IMR-90 (cell line): Measurements from ENCODE around the gene CPSF2. TPM values are rescaled to one million over a fixed set of nuclear protein-coding genes. Genes with fewer than 3 reads are reported as not detected.

Experiments used
- ATAC-seq: fragments of 200-7000 bp; cut with Tn5 transposase; 2 replicates; pipeline ENCODE4 v1.9.1; 2020; ENCODE audit warnings: low read depth, mild to moderate bottlenecking, moderate library complexity
- BruUV-seq: library from RNA; stranded (reverse); fragments of 400-500 nt; replicated peaks from 2 replicates; lab custom pipeline; 2021; lab: Mats Ljungman, UMichigan
- CTCF ChIA-PET: fragments of 300-600 bp; formaldehyde crosslinking; extraction: SDS; loops from one replicate; lab custom pipeline; 2021; ENCODE audit warnings: antibody characterized with exemption; lab: Yijun Ruan, JAX
- POLR2A ChIA-PET: fragments of 300-600 bp; sonication (Branson Sonifier 250); formaldehyde crosslinking; loops from one replicate; lab custom pipeline; 2022; ENCODE audit warnings: antibody characterized with exemption; ENCODE audit not compliant: unreplicated experiment; lab: Charles Lee
- DNase-seq: peaks from one replicate; pipeline ENCODE4 v3.0.0; 2013
- H2AFZ ChIP-seq: replicated peaks from 2 replicates; pipeline ENCODE3; 2013; ENCODE audit warnings: low read length, mild to moderate bottlenecking; ENCODE audit not compliant: poor library complexity
- H2AK5ac ChIP-seq: 2 replicates; pipeline ENCODE4 v1.6.1; 2013; ENCODE audit warnings: low read depth, low read length, inconsistent platforms
- H2AK9ac ChIP-seq: replicated peaks from 2 replicates; pipeline ENCODE3; 2013; ENCODE audit warnings: mild to moderate bottlenecking, low read depth, low read length, moderate library complexity; ENCODE audit not compliant: poor library complexity
- H2BK120ac ChIP-seq: 2 replicates; pipeline ENCODE4 v1.6.1; 2013; ENCODE audit warnings: low read depth, low read length, inconsistent platforms
- H2BK15ac ChIP-seq: 3 replicates; pipeline ENCODE4 v1.6.1; 2013; ENCODE audit warnings: low read depth, low read length, inconsistent platforms
- H2BK20ac ChIP-seq: 2 replicates; pipeline ENCODE4 v1.6.1; 2013; ENCODE audit warnings: low read depth, mild to moderate bottlenecking, inconsistent platforms, low read length, moderate library complexity
- H2BK5ac ChIP-seq: 2 replicates; pipeline ENCODE4 v1.6.1; 2013; ENCODE audit warnings: mild to moderate bottlenecking, low read depth, low read length, inconsistent platforms; ENCODE audit not compliant: poor library complexity, severe bottlenecking
- H3K14ac ChIP-seq: replicated peaks from 2 replicates; pipeline ENCODE4 v1.6.1; 2013; ENCODE audit warnings: low read depth, low read length, inconsistent platforms
- H3K18ac ChIP-seq: 2 replicates; pipeline ENCODE4 v1.6.1; 2013; ENCODE audit warnings: low read depth, low read length, control low read depth
- H3K23ac ChIP-seq: 2 replicates; pipeline ENCODE4 v1.6.1; 2013; ENCODE audit warnings: low read depth, low read length, inconsistent platforms
- H3K27ac ChIP-seq: 2 replicates; pipeline ENCODE4 v1.5.1; 2013; ENCODE audit warnings: mild to moderate bottlenecking, control low read depth, low read length; ENCODE audit not compliant: insufficient read depth
- H3K27me3 ChIP-seq: 2 replicates; pipeline ENCODE4 v1.6.1; 2013; ENCODE audit warnings: low read length; ENCODE audit not compliant: control insufficient read depth, insufficient read depth
- H3K36me3 ChIP-seq: 2 replicates; pipeline ENCODE4 v1.6.1; 2013; ENCODE audit warnings: low read length, mixed read lengths; ENCODE audit not compliant: control insufficient read depth, insufficient read depth
- H3K4ac ChIP-seq: 2 replicates; pipeline ENCODE4 v1.6.1; 2013; ENCODE audit warnings: low read depth, low read length, inconsistent platforms
- H3K4me1 ChIP-seq: 2 replicates; pipeline ENCODE4 v1.6.1; 2013; ENCODE audit warnings: low read length, mixed read lengths; ENCODE audit not compliant: control insufficient read depth, insufficient read depth
- H3K4me2 ChIP-seq: 2 replicates; pipeline ENCODE4 v1.6.1; 2013; ENCODE audit warnings: low read depth, mild to moderate bottlenecking, control low read depth, low read length, moderate library complexity
- H3K4me3 ChIP-seq: 2 replicates; pipeline ENCODE4 v1.5.1; 2013; ENCODE audit warnings: low read depth, mild to moderate bottlenecking, control low read depth, low read length, moderate library complexity; ENCODE audit not compliant: insufficient read depth
- H3K56ac ChIP-seq: 2 replicates; pipeline ENCODE4 v1.6.1; 2013; ENCODE audit warnings: low read length, inconsistent platforms; ENCODE audit not compliant: insufficient read depth; ENCODE audit errors: extremely low read depth
- H3K79me1 ChIP-seq, 2 experiments: 2 replicates each; pipeline ENCODE4 v1.6.1; 2013; ENCODE audit warnings: low read length in 2 of 2, inconsistent platforms in 1 of 2, low read depth in 1 of 2
- H3K9ac ChIP-seq: 2 replicates; pipeline ENCODE4 v1.6.1; 2013; ENCODE audit warnings: low read depth, low read length, control low read depth
- H3K9me1 ChIP-seq: 2 replicates; pipeline ENCODE4 v1.6.1; 2013; ENCODE audit warnings: low read length, inconsistent platforms; ENCODE audit not compliant: insufficient read depth
- H3K9me3 ChIP-seq: 2 replicates; pipeline ENCODE4 v1.6.1; 2013; ENCODE audit warnings: low read length; ENCODE audit not compliant: control insufficient read depth, insufficient read depth
- H4K20me1 ChIP-seq: 2 replicates; pipeline ENCODE4 v1.6.1; 2013; ENCODE audit warnings: low read length, inconsistent platforms; ENCODE audit not compliant: insufficient read depth
- H4K5ac ChIP-seq: 2 replicates; pipeline ENCODE4 v1.6.1; 2013; ENCODE audit warnings: mild to moderate bottlenecking, low read depth, low read length, control low read depth
- H4K8ac ChIP-seq, 2 experiments: 2 replicates each; pipeline ENCODE4 v1.6.1; 2013; ENCODE audit warnings: low read depth in 2 of 2, low read length in 2 of 2, control low read depth in 1 of 2, inconsistent platforms in 1 of 2
- H4K91ac ChIP-seq: 2 replicates; pipeline ENCODE4 v1.6.1; 2013; ENCODE audit warnings: low read depth, low read length, inconsistent platforms; ENCODE audit not compliant: insufficient read depth
- BHLHE40 ChIP-seq: fragments of 150-350 bp; IDR thresholded peaks from 2 replicates; pipeline ENCODE4 v1.6.1; 2016; ENCODE audit warnings: mild to moderate bottlenecking, low read depth, low read length
- NFE2L2 ChIP-seq: fragments of 150-350 bp; IDR thresholded peaks from 2 replicates; pipeline ENCODE4 v1.6.1; 2016; ENCODE audit warnings: low read depth, mild to moderate bottlenecking, low read length
- RAD21 ChIP-seq: IDR thresholded peaks from 2 replicates; pipeline ENCODE4 v1.6.1; 2012; ENCODE audit warnings: low read length, improper control_type of control experiment
- RFX5 ChIP-seq: IDR thresholded peaks from 2 replicates; pipeline ENCODE4 v1.8.0; 2012; ENCODE audit warnings: low read depth, mild to moderate bottlenecking, low read length, moderate library complexity
- WGBS, 2 experiments: methylation state at CpG; one replicate each; pipeline versions ENCODE4 v1.1.5 to v1.1.7; 2013; ENCODE audit warnings: missing lambda C conversion rate in 2 of 2; ENCODE audit not compliant: insufficient read length in 1 of 2; ENCODE audit errors: extremely low coverage in 2 of 2; 5-methylcytosine and 5-hydroxymethylcytosine counted together
- dilution Hi-C: fragments of 300-500 bp; cut with HindIII; formaldehyde crosslinking; loops from one replicate; pipeline ENCODE4 v1.14.3; 2018; ENCODE audit warnings: low sequenced_read_pairs; ENCODE audit not compliant: unreplicated experiment
- in situ Hi-C: fragments of 300-500 bp; cut with MboI; formaldehyde crosslinking; loops from 3 replicates; pipeline ENCODE4 v1.14.3; 2019; ENCODE audit warnings: low sequenced_read_pairs, inconsistent platforms, mixed read lengths
- intact Hi-C: fragments of 100-400 bp; cut with micrococcal nuclease; formaldehyde crosslinking; loops from 2 replicates; pipeline ENCODE4 v1.10.0; 2022
- polyA plus RNA-seq, 3 experiments: library from polyadenylated mRNA; depleted of rRNA; stranded (reverse); fragments of >200 nt; gene quantifications; 2 replicates each; pipeline ENCODE4 v1.2.3, GENCODE V29; 2012; ENCODE audit warnings: low replicate concordance in 1 of 3
- total RNA-seq: library from RNA; depleted of rRNA; stranded (reverse); fragments of >200 nt; gene quantifications from 2 replicates; pipeline ENCODE4 v1.2.3, GENCODE V29; 2012
- TF ChIP-seq, protein P1 (sequence below): fragments of 150-350 bp; IDR thresholded peaks from 2 replicates; pipeline ENCODE4 v1.6.1; 2016; ENCODE audit warnings: low read depth, mild to moderate bottlenecking, low read length, moderate library complexity, borderline replicate concordance
- TF ChIP-seq, protein P2 (sequence below): fragments of 150-350 bp; IDR thresholded peaks from 2 replicates; pipeline ENCODE4 v1.6.1; 2017; ENCODE audit warnings: mild to moderate bottlenecking, antibody characterized with exemption, low read length, low read depth

Gene CPSF2
- total and polyA plus RNA-seq, 2 of the 4 experiments (the other 2 are of a cell fraction) = 18.5 to 30.6 TPM

DNA sequence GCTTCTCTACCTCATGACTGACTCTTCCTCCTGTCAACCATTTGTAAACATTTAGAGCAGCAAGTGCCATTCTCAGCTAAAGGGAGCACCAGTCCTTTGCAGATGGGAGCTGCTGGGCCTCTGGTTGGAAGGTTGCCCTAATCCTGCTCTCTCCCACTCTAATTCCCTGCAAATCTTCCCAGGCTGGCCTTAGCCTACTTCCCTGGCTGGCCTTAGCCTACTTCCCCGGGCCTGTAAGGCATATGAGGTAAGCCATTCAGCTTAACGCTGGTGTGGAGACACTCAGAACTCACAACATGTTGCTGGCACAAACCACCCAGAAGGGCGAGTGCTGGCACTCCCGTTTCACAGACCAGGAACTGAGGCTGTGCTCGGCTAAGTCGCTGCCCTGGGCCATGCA is 69.0 kb downstream of the CPSF2 start:
- Histone ChIP-seq H3K9me3 (no peaks in the 10 kb centered on the region; the same call in 1 of the 2 replicates), H3K23ac (no peak overlapping the region), H2BK5ac (no peak overlapping the region), H2AFZ (no peak overlapping the region), H3K27me3 (peaks cover 4% of the 10 kb centered on the region), H3K4me3 (no peak overlapping the region), H2BK20ac (no peak overlapping the region), H3K9ac (no peak overlapping the region), H4K8ac (no peak overlapping the region), H2AK9ac (no peak overlapping the region), H3K79me1 (no peaks in the 10 kb centered on the region), H3K27ac (no peak overlapping the region), H3K56ac (no peak overlapping the region), H3K4ac (no peak overlapping the region), H4K20me1 (no peaks in the 10 kb centered on the region), H3K18ac (no peak overlapping the region), H2BK15ac (no peak overlapping the region), H4K91ac (no peak overlapping the region), H4K5ac (no peak overlapping the region), H3K9me1 (no peaks in the 10 kb centered on the region), H2AK5ac (no peak overlapping the region), H3K36me3 (no peaks in the 10 kb centered on the region), H2BK120ac (no peak overlapping the region), H3K14ac (no peak overlapping the region), H3K4me2 (no peak overlapping the region), H3K4me1 (no peaks in the 10 kb centered on the region)
- intact Hi-C loops (no loop called here), dilution Hi-C loops (no loop called here), in situ Hi-C loops (no loop called here)
- CTCF ChIA-PET = no interaction called here
- POLR2A ChIA-PET = no interaction called here
- DNase-seq = no peak
- TF ChIP-seq, protein P1, sequence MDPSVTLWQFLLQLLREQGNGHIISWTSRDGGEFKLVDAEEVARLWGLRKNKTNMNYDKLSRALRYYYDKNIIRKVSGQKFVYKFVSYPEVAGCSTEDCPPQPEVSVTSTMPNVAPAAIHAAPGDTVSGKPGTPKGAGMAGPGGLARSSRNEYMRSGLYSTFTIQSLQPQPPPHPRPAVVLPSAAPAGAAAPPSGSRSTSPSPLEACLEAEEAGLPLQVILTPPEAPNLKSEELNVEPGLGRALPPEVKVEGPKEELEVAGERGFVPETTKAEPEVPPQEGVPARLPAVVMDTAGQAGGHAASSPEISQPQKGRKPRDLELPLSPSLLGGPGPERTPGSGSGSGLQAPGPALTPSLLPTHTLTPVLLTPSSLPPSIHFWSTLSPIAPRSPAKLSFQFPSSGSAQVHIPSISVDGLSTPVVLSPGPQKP = no peak
- TF ChIP-seq, protein P2, sequence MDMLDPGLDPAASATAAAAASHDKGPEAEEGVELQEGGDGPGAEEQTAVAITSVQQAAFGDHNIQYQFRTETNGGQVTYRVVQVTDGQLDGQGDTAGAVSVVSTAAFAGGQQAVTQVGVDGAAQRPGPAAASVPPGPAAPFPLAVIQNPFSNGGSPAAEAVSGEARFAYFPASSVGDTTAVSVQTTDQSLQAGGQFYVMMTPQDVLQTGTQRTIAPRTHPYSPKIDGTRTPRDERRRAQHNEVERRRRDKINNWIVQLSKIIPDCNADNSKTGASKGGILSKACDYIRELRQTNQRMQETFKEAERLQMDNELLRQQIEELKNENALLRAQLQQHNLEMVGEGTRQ = no peak
- TF ChIP-seq NFE2L2 = no peak
- no peak for TF ChIP-seq RAD21
- TF ChIP-seq RFX5 = no peak
- TF ChIP-seq BHLHE40 = no peak
- ATAC-seq = no peak
- WGBS, 2 experiments = 45% methylated on average over 3 of the region's 6 CpGs; no CpG with 5 or more reads in 1 of the 2 experiments
- no TSS peak for BruUV-seq
